Nephron progenitor cell (in vitro differentiated cells): ENCODE results near the gene DVL3.
A peak's percentile ranks its signal among the peaks of the same experiment; 100 is the strongest.
"Not testable (repeated sequence)": the region's sequence is repeated elsewhere in the genome, so short reads cannot be mapped to it uniquely, and the experiment has no call there.

Source experiments
- DNase-seq: peaks from one replicate; pipeline ENCODE4 v3.0.0; 2021
- H3K27ac Mint-ChIP-seq: 2 replicates; pipeline ENCODE4 v1.8.0; 2021; ENCODE audit warnings: mild to moderate bottlenecking, moderate library complexity, mixed read lengths
- H3K27me3 Mint-ChIP-seq: 2 replicates; pipeline ENCODE4 v1.8.0; 2021; ENCODE audit warnings: mild to moderate bottlenecking, low read depth, mixed read lengths; ENCODE audit not compliant: poor library complexity
- H3K36me3 Mint-ChIP-seq: 2 replicates; pipeline ENCODE4 v1.8.0; 2021; ENCODE audit warnings: low read depth, mixed read lengths
- H3K4me1 Mint-ChIP-seq: 2 replicates; pipeline ENCODE4 v1.8.0; 2021; ENCODE audit warnings: mixed read lengths
- H3K4me3 Mint-ChIP-seq: 2 replicates; pipeline ENCODE4 v1.8.0; 2021; ENCODE audit warnings: mild to moderate bottlenecking, moderate library complexity, mixed read lengths
- H3K9me3 Mint-ChIP-seq: 2 replicates; pipeline ENCODE4 v1.8.0; 2021; ENCODE audit warnings: mild to moderate bottlenecking, moderate library complexity, mixed read lengths
- TF ChIP-seq, protein P1 (sequence below): fragments of 200-600 bp; sonication (generic); IDR thresholded peaks from 2 replicates; pipeline ENCODE4 v1.5.0; 2021; ENCODE audit warnings: antibody characterized with exemption

The DVL3 gene

DNA sequence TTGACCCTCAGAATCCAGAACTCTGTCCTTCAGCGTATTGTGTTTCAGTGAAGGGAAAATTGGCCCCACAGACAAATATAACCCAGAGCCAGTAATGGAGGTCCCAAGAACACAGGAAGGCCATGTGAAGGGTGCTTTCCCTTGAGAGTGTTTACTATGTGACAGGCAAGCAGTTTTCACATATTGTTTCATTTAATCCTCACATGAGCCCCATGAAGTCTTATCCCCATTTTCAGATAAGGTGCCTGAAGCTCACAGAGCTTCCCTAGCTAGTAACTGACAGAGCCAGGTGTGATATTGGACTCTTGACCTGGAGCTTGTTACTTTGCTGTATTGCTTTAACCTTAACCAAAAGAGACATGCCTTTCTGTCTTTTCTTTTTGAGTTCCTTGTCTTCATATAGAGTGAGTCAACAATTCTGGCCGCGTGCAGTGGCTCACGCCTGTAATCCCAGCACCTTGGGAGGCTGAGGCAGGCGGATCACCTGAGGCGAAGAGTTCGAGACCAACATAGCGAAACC lies 9.4 kb upstream of the DVL3 start:
- peaks cover 11% of the 10 kb centered on the region for H3K36me3 Mint-ChIP-seq
- no peaks in the 10 kb centered on the region for H3K27me3 Mint-ChIP-seq
- no peaks in the 10 kb centered on the region for H3K9me3 Mint-ChIP-seq
- no peak for DNase-seq
- H3K27ac Mint-ChIP-seq = peak overlapping the region; percentile 66
- H3K4me1 Mint-ChIP-seq = no peaks in the 10 kb centered on the region
- TF ChIP-seq, protein P1, sequence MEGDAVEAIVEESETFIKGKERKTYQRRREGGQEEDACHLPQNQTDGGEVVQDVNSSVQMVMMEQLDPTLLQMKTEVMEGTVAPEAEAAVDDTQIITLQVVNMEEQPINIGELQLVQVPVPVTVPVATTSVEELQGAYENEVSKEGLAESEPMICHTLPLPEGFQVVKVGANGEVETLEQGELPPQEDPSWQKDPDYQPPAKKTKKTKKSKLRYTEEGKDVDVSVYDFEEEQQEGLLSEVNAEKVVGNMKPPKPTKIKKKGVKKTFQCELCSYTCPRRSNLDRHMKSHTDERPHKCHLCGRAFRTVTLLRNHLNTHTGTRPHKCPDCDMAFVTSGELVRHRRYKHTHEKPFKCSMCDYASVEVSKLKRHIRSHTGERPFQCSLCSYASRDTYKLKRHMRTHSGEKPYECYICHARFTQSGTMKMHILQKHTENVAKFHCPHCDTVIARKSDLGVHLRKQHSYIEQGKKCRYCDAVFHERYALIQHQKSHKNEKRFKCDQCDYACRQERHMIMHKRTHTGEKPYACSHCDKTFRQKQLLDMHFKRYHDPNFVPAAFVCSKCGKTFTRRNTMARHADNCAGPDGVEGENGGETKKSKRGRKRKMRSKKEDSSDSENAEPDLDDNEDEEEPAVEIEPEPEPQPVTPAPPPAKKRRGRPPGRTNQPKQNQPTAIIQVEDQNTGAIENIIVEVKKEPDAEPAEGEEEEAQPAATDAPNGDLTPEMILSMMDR = no peak
- H3K4me3 Mint-ChIP-seq = no peak overlapping the region

DNA sequence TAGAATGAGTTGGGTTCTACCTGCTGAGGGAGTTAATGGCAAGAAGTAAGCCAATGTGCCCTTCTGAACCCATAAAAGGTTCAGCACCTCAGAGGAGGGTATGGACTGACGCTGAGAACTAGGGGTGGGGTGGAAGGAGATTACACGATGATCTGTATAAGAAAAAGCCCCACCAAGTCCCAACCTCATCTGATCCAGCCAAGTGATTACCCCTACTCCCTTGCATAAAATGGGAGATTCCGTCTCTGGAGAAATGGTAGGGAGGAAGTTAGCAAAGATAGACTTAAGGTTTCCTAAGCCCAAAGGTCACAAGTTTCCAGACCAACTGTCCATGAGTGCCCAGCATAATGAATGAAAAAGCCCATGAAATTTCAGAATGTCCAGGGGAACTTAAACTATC lies 7.1 kb upstream of the DVL3 start:
- no peaks in the 10 kb centered on the region for H3K9me3 Mint-ChIP-seq
- no peak for DNase-seq
- TF ChIP-seq, protein P1 = no peak
- H3K4me3 Mint-ChIP-seq = no peak overlapping the region
- H3K36me3 Mint-ChIP-seq = no peaks in the 10 kb centered on the region
- no peaks in the 10 kb centered on the region for H3K27me3 Mint-ChIP-seq
- H3K27ac Mint-ChIP-seq = peak overlapping the region; percentile 45
- H3K4me1 Mint-ChIP-seq = peaks cover 6% of the 10 kb centered on the region

DNA sequence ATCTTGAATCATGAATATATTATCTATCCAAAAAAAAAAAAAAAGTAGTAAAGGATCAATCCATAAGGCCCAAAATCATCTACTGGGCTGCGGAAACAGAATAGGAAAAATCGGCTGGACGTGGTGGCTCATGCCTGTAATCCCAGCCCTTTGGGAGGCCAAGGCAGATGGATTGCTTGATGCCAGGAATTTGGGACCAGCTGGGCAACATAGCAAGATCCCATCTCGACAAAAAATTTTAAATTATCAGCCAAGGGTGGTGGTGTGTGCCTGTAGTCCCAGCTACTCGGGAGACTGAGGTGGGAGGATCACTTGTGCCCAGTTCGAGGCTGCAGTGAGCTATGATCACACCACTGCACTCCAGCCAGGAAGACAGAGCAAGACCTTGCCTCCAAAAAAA lies 6.1 kb upstream of the DVL3 start:
- H3K9me3 Mint-ChIP-seq = no peaks in the 10 kb centered on the region
- peaks cover 17% of the 10 kb centered on the region for H3K4me1 Mint-ChIP-seq
- H3K27ac Mint-ChIP-seq = no peak overlapping the region

DNA sequence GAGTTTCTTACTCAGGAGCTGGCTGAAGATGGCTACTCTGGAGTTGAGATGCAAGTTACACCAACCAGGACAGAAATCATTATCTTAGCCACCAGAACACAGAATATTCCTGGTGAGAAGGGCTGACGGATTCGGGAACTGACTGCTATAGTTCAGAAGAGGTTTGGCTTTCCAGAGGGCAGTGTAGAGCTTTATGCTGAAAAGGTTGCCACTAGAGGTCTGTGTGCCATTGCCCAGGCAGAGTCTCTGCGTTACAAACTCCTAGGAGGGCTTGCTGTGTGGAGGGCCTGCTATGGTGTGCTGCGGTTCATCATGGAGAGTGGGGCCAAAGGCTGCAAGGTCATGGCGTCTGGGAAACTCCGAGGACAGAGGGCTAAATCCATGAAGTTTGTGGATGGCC lies 5.4 kb upstream of the DVL3 start:
- not testable (repeated sequence) for H3K9me3 Mint-ChIP-seq, H3K4me3 Mint-ChIP-seq, H3K27ac Mint-ChIP-seq, H3K27me3 Mint-ChIP-seq, DNase-seq, H3K36me3 Mint-ChIP-seq
- H3K4me1 Mint-ChIP-seq = peaks cover 23% of the 10 kb centered on the region

More for the DNA sequence above, 6.1 kb upstream of the DVL3 start:
- Mint-ChIP-seq H3K36me3 (no peaks in the 10 kb centered on the region), H3K4me3 (no peak overlapping the region), H3K27me3 (no peaks in the 10 kb centered on the region)
- DNase-seq = no peak
- TF ChIP-seq, protein P1 = no peak

DNA sequence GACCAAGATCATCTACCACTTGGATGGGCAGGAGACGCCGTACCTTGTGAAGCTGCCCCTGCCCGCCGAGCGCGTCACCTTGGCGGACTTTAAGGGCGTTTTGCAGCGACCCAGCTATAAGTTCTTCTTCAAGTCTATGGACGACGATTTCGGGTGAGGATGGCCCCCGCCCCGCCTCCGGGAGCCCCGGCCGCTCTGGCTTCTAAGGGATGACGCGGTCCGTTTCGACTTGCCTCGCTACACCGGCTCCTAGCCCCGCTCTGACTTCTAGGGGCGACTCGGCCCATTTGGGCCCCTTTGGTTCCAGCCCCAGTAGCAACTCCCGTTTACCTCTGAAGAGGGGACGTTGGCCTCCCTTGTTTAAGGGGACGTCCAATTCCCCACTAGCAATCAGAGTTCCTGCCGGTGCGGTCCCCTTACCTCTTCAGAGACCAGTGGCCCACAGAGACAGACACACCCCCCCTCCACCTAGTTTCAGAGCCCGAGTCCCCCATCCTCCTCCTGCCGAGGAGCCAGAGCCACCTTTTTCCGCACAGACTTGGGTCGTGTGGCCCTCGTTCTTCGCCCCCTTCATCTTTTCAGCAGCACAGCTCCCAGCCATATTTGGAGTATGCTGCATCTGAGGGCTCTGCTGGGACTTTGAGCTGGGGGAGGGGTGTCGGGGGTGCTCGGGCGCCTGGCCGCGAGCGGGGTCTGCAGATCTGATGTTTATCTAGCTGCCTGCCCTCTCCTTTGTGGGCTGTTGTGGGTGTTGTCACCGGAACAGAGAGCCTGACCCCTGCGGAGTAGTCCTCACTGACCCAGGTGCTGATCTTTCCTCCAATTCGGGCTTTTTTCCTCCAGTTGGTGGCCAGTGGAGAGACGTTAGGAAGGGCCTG lies 706 bp downstream of the DVL3 start:
- Mint-ChIP-seq H3K9me3 (no peaks in the 10 kb centered on the region), H3K4me3 (peak overlapping the region; percentile 99), H3K27ac (peak overlapping the region; percentile 99), H3K36me3 (peaks cover 5% of the 10 kb centered on the region), H3K27me3 (peaks cover 3% of the 10 kb centered on the region), H3K4me1 (peaks cover 55% of the 10 kb centered on the region)
- TF ChIP-seq, protein P1 = no peak
- peak; percentile 30 for DNase-seq

DNA sequence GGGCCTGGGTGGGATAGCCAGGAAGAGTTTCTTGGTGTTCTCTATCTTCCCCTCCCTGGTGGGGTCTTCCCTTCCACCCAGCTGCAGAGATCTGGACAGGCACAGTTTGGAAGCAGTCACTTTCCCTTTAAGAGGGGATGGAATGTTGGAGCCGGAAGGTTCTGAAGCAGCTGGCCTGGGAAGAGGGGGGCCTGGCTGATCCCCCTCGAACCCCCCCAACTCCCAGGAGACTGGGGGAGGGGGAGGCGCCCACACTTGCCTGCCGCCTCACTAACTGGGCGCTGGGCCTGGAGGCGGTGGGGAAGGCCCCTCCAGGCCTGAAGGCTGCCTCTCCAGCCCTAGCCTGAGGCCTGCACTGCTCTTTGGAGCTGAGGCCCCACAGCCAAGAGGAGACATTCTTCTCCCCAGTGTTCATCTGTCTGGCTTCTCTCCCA lies 1.4 kb downstream of the DVL3 start:
- peak overlapping the region; percentile 99 for H3K4me3 Mint-ChIP-seq
- TF ChIP-seq, protein P1 = no peak
- H3K27me3 Mint-ChIP-seq = peaks cover 3% of the 10 kb centered on the region
- H3K9me3 Mint-ChIP-seq = no peaks in the 10 kb centered on the region
- H3K4me1 Mint-ChIP-seq = peaks cover 61% of the 10 kb centered on the region
- peak; percentile 67 for DNase-seq
- peak overlapping the region; percentile 99 for H3K27ac Mint-ChIP-seq
- peaks cover 8% of the 10 kb centered on the region for H3K36me3 Mint-ChIP-seq
